RKO (cell line): Measurements from ENCODE around the gene PLCB2.

ENCODE experiments used
- DNase-seq: peaks from one replicate; pipeline ENCODE4 v3.0.0-alpha.2; 2016; ENCODE audit warnings: low spot score

The PLCB2 gene

GRCh38 chr15:40249477-40250303 lies 58.0 kb downstream of the PLCB2 start:
- DNase-seq, result no peak

GRCh38 chr15:40248006-40248783 lies 59.5 kb downstream of the PLCB2 start:
- DNase-seq, result no peak

DNA sequence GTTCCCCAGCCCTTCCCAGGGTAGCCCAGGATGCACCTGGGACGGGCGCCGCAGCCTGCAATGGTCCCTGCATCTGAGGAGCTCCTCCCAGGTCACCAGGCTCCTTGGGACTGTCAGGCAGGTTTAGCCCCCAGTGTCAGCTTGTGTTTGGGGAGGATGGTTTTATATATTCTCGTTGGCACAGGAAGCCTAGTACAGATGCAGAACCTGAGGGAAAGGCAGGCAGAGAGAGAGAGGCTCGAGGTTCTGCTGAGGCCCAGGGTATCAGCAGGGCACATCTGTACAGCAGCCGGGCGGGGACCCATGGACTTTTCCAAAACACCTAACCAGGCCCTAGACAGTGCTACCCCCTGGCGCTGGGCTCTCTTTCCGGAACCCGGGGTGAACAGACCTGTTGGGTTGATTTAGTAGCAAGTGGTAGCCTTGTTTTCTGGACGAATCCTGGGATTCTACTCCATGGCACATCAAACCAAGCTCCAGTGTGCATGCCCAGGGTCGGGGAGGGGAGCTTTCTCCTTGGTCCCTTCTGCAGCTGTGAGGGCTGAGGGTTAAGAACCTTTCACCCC lies 60.2 kb downstream of the PLCB2 start:
- DNase-seq, result no peak

- DNase-seq, result no peak
Measured at GRCh38 chr15:40246496-40247280, 61.0 kb downstream of the PLCB2 start.

GRCh38 chr15:40245666-40246450 lies 61.9 kb downstream of the PLCB2 start:
- DNase-seq, result no peak

GRCh38 chr15:40244961-40245523 lies 62.7 kb downstream of the PLCB2 start:
- no peak for DNase-seq

- DNase-seq, result no peak
Measured at GRCh38 chr15:40243126-40243810, 64.5 kb downstream of the PLCB2 start.

DNA sequence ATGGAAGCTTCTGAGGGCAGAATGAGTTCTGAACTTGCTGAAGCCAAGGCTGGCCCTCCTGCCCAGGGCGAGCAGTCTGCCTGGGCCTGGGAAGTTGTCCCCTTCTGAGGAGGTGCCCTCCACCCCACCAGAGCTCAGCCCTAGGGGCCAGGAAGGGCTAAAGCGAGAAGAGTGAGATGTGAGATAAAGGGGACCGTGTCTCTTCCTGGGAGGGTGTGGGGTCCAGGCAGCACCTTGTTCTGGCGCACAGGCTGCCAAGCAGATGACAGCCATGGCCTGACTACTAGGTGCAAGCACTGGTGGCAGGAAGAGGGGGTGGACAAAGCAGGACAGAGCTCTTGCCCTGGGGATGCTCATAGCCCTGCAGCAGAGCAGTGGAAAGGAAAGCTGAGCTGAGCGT lies 65.1 kb downstream of the PLCB2 start:
- no peak for DNase-seq

DNA sequence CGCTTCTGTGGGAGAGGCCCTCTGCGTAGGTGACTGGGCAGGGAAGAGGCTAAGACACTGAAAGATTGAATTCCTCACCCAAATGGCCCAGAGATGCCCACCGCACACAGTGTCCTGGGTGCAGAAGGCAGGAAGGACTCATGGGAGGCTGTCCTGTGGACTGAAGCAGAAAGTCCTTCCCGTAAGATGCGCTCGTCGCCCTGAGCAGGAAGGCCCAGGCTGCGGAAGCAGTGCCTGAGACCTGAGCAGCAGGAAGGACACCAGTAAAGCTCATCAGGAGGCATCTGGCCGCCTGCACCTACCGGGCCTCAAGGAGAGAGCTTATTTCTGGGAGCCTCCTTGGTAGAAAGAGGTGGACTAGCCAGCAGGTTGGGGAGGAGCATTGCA lies 65.5 kb downstream of the PLCB2 start:
- no peak for DNase-seq

DNA sequence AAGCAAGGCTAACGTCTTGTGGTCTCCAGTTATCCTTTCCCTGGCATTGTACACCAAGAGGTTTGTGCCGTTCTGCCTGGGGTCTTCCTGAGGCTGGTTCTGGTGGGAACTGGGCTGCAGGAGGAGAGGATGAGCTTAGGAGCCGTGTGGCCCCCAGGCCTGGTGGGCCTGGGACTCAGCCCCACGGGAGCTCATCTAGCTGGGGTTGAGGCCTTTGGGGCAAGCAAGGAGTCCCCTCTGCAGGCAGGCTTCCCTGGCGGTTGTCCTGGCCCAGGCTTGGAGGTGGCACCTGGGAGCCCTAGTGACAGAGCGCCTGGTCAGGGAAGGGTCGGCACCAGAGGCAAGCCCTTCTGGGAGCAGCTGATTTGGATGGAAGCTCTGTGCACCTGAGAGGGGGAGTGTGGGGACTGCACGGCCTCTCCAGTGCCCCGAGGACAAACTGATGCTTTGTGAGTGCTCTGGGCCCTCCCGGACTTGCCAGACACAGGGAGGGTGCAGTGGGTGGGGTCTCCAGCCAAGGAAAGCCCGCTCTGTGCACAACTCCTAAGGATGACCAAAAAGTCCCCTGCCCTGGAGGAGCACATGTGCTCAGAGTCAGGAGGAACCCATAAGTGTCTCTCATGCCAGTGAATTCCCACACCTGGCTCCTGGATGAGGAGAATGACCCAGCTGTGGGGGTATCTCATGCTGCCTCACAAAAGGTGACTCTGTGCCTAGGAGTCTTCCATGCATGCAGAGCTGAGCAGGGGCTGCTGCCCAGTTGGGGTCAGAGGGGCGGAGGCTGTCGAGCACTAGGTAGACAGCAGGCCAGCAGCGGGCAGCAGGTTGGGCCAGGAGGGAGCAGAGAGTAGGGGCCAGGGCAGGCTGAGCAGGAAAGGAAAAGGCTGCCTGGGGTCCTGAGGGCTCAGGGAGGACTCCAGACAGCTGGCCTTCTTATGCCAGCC lies 66.2 kb downstream of the PLCB2 start:
- DNase-seq, result no peak

GRCh38 chr15:40240619-40241221 lies 67.0 kb downstream of the PLCB2 start:
- no peak for DNase-seq

- DNase-seq, result no peak
Measured at GRCh38 chr15:40239693-40240618, 67.8 kb downstream of the PLCB2 start.

- DNase-seq, result no peak
Measured at GRCh38 chr15:40239404-40239692, 68.4 kb downstream of the PLCB2 start.

DNA sequence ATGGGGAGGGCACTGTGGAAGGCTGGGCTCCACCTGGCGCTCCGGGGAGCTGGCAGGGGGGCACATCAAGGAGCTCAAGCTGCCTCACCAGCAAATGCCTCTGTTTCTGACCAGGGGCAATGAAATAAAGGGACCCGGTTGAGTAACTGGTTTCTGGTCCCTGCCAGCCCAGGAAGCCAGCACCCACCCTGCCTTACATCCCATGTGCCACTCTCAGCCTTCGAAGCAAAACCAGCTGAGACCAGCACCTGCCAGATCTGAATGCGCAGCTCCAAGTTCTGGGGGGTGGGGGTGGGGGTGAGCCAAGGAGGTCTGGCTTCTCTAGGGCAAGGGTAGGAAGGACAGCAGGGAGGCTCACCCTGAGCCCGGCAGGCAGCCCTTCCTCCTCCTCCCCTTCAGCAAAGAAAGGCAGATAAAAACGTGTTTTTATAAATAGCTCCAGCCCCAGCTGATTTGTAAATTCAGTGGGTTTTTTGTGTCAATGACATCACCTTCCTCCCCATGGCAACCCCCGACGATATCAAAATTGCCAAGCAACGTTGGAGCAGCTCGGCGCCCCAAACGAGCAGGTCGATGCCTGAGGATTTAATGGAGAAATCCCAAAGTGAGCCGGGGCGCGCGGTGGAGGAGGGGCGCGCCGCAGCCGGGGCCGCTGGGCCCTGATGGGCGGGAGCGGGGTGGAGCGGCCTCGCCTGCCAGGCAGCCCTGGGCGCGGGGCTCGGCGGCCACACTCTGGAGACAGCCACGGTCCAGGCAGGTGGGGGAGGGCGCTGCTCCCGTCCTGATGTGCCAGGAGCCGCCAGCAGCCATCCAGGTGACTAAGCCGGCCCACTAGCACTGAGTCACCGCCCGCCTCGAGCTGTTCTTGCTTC lies 69.0 kb downstream of the PLCB2 start, which contains the start of gene PAK6:
Gene PAK6, plus strand, starts transcription at position 532 of the 872 bp plus-strand sequence. CDS start 25,723 bp downstream, outside the sequence.
- DNase-seq, result peak; percentile 85
